HEK293 (cell line): ENCODE data around the gene TNFAIP8.
"Not testable (repeated sequence)": the region's sequence is repeated elsewhere in the genome, so short reads cannot be mapped to it uniquely, and the experiment has no call there.

ENCODE experiments used
- CTCF ChIA-PET: fragments of 350-600 bp; formaldehyde crosslinking; extraction: SDS; loops from one replicate; lab custom pipeline; 2021; ENCODE audit warnings: antibody characterized with exemption; lab: Yijun Ruan, JAX
- POLR2A ChIA-PET: fragments of 300-600 bp; formaldehyde crosslinking; extraction: SDS; loops from one replicate; lab custom pipeline; 2020; ENCODE audit warnings: antibody characterized with exemption, inconsistent platforms; lab: Yijun Ruan, JAX
- H3K27ac ChIP-seq: fragments of 200-500 bp; sonication (Bioruptor generic); 2 replicates; pipeline ENCODE4 v1.5.1; 2014; ENCODE audit warnings: low read depth, low read length, control low read depth, inconsistent platforms; ENCODE audit errors: extremely low read depth
- H3K36me3 ChIP-seq, 2 experiments: fragments of 200-500 bp in 1 of 2; sonication (Bioruptor generic) in 1 of 2; 1 replicate in 1 of 2; 2 replicates in 1 of 2; pipeline ENCODE4 v1.5.1; 2014 to 2017; ENCODE audit warnings: inconsistent platforms in 2 of 2, low read length in 2 of 2; ENCODE audit not compliant: control insufficient read depth in 2 of 2, insufficient read depth in 1 of 2
- H3K4me1 ChIP-seq: fragments of 200-500 bp; sonication (Bioruptor generic); 2 replicates; pipeline ENCODE4 v1.5.1; 2014; ENCODE audit warnings: mild to moderate bottlenecking, low read length, inconsistent platforms; ENCODE audit not compliant: control insufficient read depth, insufficient read depth
- H3K4me3 ChIP-seq: 2 replicates; pipeline ENCODE4 v1.5.1; 2011; ENCODE audit warnings: low read depth, mild to moderate bottlenecking, control low read depth, low read length, moderate library complexity
- H3K9me3 ChIP-seq: fragments of 200-500 bp; sonication (Bioruptor generic); 2 replicates; pipeline ENCODE4 v1.5.1; 2014; ENCODE audit warnings: low read depth, low read length, inconsistent platforms; ENCODE audit not compliant: control insufficient read depth, insufficient read depth
- PRDM1 ChIP-seq: fragments of 450-650 bp; formaldehyde crosslinking; IDR thresholded peaks from 2 replicates; pipeline ENCODE4; 2016; ENCODE audit warnings: missing biosample characterization, missing genetic modification characterization
- SP7 ChIP-seq: fragments of 450-650 bp; formaldehyde crosslinking; IDR thresholded peaks from 2 replicates; pipeline ENCODE4 v1.5.1; 2016; ENCODE audit warnings: missing biosample characterization, missing genetic modification characterization
- WT1 ChIP-seq: fragments of 450-650 bp; formaldehyde crosslinking; IDR thresholded peaks from 2 replicates; pipeline ENCODE4 v1.5.1; 2016; ENCODE audit warnings: missing biosample characterization, missing genetic modification characterization
- ZNF23 ChIP-seq: fragments of 450-650 bp; formaldehyde crosslinking; IDR thresholded peaks from 2 replicates; pipeline ENCODE4 v1.5.1; 2016; ENCODE audit warnings: missing biosample characterization, missing genetic modification characterization, borderline replicate concordance
- ZNF366 ChIP-seq: fragments of 450-650 bp; formaldehyde crosslinking; conservative IDR thresholded peaks from 2 replicates; pipeline ENCODE4 v1.5.1; 2016; ENCODE audit warnings: missing biosample characterization, missing genetic modification characterization
- ZNF624 ChIP-seq: fragments of 450-650 bp; formaldehyde crosslinking; IDR thresholded peaks from 2 replicates; pipeline ENCODE4 v1.5.1; 2017; ENCODE audit warnings: missing biosample characterization, missing genetic modification characterization
- TF ChIP-seq, protein P1 (sequence below): fragments of 450-650 bp; formaldehyde crosslinking; IDR thresholded peaks from 2 replicates; pipeline ENCODE4 v1.5.0; 2017; ENCODE audit warnings: missing biosample characterization, missing genetic modification characterization, borderline replicate concordance
- TF ChIP-seq, protein P2 (sequence below): fragments of 450-650 bp; formaldehyde crosslinking; IDR thresholded peaks from 2 replicates; pipeline ENCODE4 v1.5.1; 2016; ENCODE audit warnings: missing biosample characterization, missing genetic modification characterization
- TF ChIP-seq, protein P3 (sequence below): fragments of 450-650 bp; formaldehyde crosslinking; IDR thresholded peaks from 2 replicates; pipeline ENCODE4 v1.5.1; 2016; ENCODE audit warnings: missing biosample characterization, missing genetic modification characterization
- TF ChIP-seq, protein P4 (sequence below): fragments of 450-650 bp; formaldehyde crosslinking; IDR thresholded peaks from 2 replicates; pipeline ENCODE4 v1.5.1; 2016; ENCODE audit warnings: missing biosample characterization, missing genetic modification characterization

TNFAIP8 gene

DNA sequence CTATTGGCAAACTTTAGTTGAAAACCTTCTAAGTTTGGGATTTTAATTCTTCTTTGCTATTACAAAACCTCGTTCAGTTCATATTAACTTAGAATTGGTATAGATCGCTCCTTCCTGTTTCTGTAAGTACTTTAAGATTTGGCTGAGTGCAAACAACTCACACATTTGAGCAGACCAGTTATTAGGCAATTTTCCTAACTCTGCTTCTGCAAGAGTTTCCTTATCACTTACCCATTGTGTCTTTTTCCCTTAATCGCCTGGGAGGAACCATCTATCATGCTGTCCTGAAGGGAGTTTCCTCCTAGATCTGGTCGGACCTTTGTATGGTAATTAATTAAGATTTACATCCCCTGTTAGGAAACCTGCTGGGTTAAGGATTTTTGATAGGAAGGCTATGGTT lies 71.8 kb downstream of the TNFAIP8 start:
- H3K4me3 ChIP-seq, POLR2A ChIA-PET, H3K27ac ChIP-seq, H3K36me3 ChIP-seq, CTCF ChIA-PET, H3K9me3 ChIP-seq, H3K4me1 ChIP-seq: not testable (repeated sequence)
- peak; percentile 40; the same call in 1 of the 2 replicates for TF ChIP-seq WT1 (tag by site-specific recombination)
- 0 out of 2 replicates have a peak, but pooled peaks have one; percentile 23 for TF ChIP-seq SP7 (tag by site-specific recombination)

DNA sequence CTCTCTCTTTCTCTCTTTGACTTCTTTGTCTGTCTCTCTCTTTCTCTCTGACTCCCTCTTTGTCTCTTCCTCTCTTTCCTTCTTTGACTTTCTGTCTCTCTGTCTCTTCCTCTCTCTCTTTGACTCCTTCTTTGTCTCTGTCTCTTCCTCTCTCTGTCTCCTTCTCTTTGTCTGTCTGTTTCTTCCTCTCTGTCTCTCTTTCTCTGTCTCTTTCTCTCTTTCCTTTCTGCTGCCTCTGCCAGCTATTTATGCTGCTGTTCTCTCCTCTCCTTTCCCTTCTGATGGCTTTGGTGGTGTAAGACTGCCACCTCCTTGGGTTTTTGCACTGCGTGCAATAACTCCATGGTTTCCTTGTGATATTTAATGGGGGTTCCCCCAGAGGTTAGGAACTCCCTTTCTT lies 72.3 kb downstream of the TNFAIP8 start:
- POLR2A ChIA-PET, H3K27ac ChIP-seq, H3K4me1 ChIP-seq, H3K4me3 ChIP-seq, H3K9me3 ChIP-seq, H3K36me3 ChIP-seq: not testable (repeated sequence)
- CTCF ChIA-PET: interaction anchor here (0.6 kb wide), 1 partner anchor 438 kb away, joined by 3 read pairs; no protein-coding TSS in a partner anchor
- TF ChIP-seq ZNF366 (tag by site-specific recombination) (peak; percentile 52; the same call in 1 of the 2 replicates), PRDM1 (tag by site-specific recombination) (0 out of 2 replicates have a peak, but pooled peaks have one; percentile 11)

DNA sequence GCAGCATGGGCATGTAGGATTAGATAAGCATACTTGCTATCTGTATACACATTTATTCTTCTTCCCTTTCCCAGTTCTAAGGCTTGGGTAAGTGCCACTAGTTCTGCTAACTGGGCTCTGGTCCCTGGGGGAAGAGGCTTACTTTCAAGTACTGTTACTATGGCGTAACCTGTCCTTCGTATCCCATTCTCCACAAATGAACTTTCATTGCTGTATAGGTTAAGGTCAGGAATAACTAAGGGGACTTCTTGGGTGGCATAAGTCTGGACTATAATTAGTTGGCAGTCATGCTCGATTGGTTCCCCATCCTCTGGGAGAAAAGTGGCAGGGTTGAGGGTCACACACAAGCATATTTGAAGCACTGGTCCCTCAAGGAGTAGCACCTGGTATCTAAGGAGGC lies 72.8 kb downstream of the TNFAIP8 start:
- CTCF ChIA-PET: interaction anchor here (0.6 to 1.0 kb wide), 2 partner anchors 438 to 440 kb away, joined by 3 read pairs; partner anchors contain the start of gene DTWD2
- H3K36me3 ChIP-seq, POLR2A ChIA-PET, H3K9me3 ChIP-seq, H3K27ac ChIP-seq, H3K4me1 ChIP-seq, H3K4me3 ChIP-seq: not testable (repeated sequence)

DNA sequence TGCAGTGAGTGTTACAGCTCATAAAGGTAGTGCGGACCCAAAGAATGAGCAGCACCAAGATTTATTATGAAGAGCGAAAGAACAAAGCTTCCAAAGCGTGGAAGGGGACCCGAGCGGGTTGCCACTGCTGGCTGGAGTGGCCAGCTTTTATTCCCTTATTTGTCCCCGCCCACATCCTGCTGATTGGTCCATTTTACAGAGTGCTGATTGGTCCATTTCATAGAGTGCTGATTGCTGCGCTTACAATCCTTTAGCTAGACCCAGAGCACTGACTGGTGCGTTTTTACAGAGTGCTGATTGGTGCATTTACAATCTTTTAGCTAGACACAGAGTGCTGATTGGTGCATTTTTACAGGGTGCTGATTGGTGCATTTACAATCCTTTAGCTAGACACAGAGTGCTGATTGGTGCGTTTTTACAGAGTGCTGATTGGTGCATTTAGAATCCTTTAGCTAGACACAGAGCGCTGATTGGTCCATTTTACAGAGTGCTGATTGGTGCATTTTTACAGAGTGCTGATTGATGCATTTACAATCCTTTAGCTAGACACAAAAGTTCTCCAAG lies 76.9 kb downstream of the TNFAIP8 start:
- H3K27ac ChIP-seq, H3K4me3 ChIP-seq, H3K4me1 ChIP-seq, H3K36me3 ChIP-seq, H3K9me3 ChIP-seq, POLR2A ChIA-PET: not testable (repeated sequence)
- CTCF ChIA-PET: interaction anchor here (0.6 to 1.2 kb wide), 3 partner anchors 26 to 445 kb away, joined by 3 to 6 read pairs (median 3); partner anchors contain the start of gene DTWD2

DNA sequence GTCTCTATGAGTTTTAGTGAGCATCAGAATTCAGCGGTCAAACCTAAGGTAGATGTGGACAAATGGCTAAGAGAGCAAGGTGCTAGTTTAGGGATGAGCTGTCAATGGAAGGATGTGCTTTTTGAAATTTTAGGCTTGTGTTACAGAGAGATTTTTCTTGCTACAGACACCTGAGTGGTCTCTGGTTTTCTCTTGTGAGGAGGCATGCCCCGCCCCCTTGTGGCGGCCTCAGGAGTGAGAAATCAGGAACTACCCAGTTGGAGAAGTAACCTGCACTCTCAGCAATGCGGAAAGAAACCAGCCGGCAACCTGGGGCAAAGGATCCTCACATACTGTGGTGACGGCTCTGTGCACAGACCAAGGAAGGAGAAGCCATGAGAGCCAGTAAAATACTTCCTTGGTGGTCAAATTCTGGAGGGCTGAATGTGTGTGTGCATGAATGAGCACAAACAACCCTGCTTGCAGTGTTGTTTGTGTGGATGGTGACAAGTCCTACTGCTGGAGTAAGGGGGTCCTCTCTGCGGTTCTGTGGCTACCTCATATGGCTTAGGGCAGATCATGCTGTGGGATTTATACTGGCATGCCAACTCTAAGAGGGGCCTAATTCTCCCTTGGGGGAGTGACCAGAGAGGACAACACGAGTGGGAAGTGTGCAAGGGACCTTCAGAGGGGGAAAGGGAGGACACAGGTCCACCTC lies 79.8 kb downstream of the TNFAIP8 start:
- POLR2A ChIA-PET: no interaction called here
- no peak overlapping the region for H3K4me3 ChIP-seq
- TF ChIP-seq ZNF624 (tag by site-specific recombination) (no peak), ZNF23 (tag by site-specific recombination) (no peak)
- TF ChIP-seq, protein P1, sequence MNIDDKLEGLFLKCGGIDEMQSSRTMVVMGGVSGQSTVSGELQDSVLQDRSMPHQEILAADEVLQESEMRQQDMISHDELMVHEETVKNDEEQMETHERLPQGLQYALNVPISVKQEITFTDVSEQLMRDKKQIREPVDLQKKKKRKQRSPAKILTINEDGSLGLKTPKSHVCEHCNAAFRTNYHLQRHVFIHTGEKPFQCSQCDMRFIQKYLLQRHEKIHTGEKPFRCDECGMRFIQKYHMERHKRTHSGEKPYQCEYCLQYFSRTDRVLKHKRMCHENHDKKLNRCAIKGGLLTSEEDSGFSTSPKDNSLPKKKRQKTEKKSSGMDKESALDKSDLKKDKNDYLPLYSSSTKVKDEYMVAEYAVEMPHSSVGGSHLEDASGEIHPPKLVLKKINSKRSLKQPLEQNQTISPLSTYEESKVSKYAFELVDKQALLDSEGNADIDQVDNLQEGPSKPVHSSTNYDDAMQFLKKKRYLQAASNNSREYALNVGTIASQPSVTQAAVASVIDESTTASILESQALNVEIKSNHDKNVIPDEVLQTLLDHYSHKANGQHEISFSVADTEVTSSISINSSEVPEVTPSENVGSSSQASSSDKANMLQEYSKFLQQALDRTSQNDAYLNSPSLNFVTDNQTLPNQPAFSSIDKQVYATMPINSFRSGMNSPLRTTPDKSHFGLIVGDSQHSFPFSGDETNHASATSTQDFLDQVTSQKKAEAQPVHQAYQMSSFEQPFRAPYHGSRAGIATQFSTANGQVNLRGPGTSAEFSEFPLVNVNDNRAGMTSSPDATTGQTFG (tag by site-specific recombination): no peak
- TF ChIP-seq, protein P2, sequence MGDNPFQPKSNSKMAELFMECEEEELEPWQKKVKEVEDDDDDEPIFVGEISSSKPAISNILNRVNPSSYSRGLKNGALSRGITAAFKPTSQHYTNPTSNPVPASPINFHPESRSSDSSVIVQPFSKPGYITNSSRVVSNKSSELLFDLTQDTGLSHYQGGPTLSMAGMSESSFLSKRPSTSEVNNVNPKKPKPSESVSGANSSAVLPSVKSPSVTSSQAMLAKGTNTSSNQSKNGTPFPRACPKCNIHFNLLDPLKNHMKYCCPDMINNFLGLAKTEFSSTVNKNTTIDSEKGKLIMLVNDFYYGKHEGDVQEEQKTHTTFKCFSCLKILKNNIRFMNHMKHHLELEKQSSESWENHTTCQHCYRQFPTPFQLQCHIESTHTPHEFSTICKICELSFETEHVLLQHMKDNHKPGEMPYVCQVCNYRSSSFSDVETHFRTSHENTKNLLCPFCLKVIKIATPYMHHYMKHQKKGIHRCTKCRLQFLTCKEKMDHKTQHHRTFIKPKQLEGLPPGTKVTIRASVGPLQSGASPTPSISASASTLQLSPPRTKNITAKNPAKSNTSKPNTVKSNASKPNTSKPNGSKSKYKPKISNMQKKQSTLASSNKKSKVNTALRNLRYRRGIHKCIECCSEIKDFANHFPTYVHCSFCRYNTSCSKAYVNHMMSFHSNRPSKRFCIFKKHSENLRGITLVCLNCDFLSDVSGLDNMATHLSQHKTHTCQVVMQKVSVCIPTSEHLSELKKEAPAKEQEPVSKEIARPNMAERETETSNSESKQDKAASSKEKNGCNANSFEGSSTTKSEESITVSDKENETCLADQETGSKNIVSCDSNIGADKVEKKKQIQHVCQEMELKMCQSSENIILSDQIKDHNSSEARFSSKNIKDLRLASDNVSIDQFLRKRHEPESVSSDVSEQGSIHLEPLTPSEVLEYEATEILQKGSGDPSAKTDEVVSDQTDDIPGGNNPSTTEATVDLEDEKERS (tag by site-specific recombination): no peak
- TF ChIP-seq, protein P3, sequence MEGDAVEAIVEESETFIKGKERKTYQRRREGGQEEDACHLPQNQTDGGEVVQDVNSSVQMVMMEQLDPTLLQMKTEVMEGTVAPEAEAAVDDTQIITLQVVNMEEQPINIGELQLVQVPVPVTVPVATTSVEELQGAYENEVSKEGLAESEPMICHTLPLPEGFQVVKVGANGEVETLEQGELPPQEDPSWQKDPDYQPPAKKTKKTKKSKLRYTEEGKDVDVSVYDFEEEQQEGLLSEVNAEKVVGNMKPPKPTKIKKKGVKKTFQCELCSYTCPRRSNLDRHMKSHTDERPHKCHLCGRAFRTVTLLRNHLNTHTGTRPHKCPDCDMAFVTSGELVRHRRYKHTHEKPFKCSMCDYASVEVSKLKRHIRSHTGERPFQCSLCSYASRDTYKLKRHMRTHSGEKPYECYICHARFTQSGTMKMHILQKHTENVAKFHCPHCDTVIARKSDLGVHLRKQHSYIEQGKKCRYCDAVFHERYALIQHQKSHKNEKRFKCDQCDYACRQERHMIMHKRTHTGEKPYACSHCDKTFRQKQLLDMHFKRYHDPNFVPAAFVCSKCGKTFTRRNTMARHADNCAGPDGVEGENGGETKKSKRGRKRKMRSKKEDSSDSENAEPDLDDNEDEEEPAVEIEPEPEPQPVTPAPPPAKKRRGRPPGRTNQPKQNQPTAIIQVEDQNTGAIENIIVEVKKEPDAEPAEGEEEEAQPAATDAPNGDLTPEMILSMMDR (tag by site-specific recombination): peak; percentile 55
- TF ChIP-seq, protein P4, sequence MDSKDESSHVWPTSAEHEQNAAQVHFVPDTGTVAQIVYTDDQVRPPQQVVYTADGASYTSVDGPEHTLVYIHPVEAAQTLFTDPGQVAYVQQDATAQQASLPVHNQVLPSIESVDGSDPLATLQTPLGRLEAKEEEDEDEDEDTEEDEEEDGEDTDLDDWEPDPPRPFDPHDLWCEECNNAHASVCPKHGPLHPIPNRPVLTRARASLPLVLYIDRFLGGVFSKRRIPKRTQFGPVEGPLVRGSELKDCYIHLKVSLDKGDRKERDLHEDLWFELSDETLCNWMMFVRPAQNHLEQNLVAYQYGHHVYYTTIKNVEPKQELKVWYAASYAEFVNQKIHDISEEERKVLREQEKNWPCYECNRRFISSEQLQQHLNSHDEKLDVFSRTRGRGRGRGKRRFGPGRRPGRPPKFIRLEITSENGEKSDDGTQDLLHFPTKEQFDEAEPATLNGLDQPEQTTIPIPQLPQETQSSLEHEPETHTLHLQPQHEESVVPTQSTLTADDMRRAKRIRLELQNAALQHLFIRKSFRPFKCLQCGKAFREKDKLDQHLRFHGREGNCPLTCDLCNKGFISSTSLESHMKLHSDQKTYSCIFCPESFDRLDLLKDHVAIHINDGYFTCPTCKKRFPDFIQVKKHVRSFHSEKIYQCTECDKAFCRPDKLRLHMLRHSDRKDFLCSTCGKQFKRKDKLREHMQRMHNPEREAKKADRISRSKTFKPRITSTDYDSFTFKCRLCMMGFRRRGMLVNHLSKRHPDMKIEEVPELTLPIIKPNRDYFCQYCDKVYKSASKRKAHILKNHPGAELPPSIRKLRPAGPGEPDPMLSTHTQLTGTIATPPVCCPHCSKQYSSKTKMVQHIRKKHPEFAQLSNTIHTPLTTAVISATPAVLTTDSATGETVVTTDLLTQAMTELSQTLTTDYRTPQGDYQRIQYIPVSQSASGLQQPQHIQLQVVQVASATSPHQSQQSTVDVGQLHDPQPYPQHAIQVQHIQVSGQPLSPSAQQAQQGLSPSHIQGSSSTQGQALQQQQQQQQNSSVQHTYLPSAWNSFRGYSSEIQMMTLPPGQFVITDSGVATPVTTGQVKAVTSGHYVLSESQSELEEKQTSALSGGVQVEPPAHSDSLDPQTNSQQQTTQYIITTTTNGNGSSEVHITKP: no peak

More for the DNA sequence above, 79.8 kb downstream of the TNFAIP8 start:
- CTCF ChIA-PET: interaction anchor here (0.5 to 2.1 kb wide), 20 partner anchors 8 to 644 kb away, joined by 3 to 24 read pairs (median 4); partner anchors contain the start of gene DTWD2
- no peaks in the 10 kb centered on the region for H3K36me3 ChIP-seq
- H3K9me3 ChIP-seq: no peaks in the 10 kb centered on the region
- H3K4me1 ChIP-seq: no peaks in the 10 kb centered on the region
- no peak overlapping the region for H3K27ac ChIP-seq
